Measurements from ENCODE around the gene CDCP2. TPM values are rescaled to one million over a fixed set of nuclear protein-coding genes. Genes with fewer than 3 reads are reported as not detected.

CDCP2 gene
- total RNA-seq, 2 donors from 2014 or later, result 0.23 TPM; not detected in 1

GRCh38 chr1:54134295-54134694, 18.5 kb downstream of the CDCP2 start:
- Histone ChIP-seq H3K27ac (no peak overlapping the region), H3K36me3 (no peaks in the 10 kb centered on the region), H3K9me3 (no peaks in the 10 kb centered on the region), H3K4me1 (replicated peaks) (no peaks in the 10 kb centered on the region), H3K4me3 (no peak overlapping the region), H3K27me3 (replicated peaks; ENCODE audit: insufficient read depth) (no peaks in the 10 kb centered on the region)
- TF ChIP-seq POLR2A (IDR thresholded peaks at IDR 0.05) (no peak), CTCF (IDR thresholded peaks at IDR 0.05) (no peak), POLR2AphosphoS5 (IDR thresholded peaks at IDR 0.05) (no peak)
- intact Hi-C loops (cut with DNase I), result no loop called here
- no peak for DNase-seq (ENCODE audit: low spot score)
- WGBS, result 88% methylated on average over 6 of the region's 6 CpGs

- DNase-seq (ENCODE audit: low spot score), result no peak
- Histone ChIP-seq H3K9me3 (no peaks in the 10 kb centered on the region), H3K36me3 (no peaks in the 10 kb centered on the region), H3K27ac (no peak overlapping the region), H3K27me3 (replicated peaks; ENCODE audit: insufficient read depth) (no peaks in the 10 kb centered on the region), H3K4me1 (replicated peaks) (no peaks in the 10 kb centered on the region), H3K4me3 (no peak overlapping the region)
- 83% methylated on average over 2 of the region's 2 CpGs for WGBS
- TF ChIP-seq POLR2A (IDR thresholded peaks at IDR 0.05) (no peak), CTCF (IDR thresholded peaks at IDR 0.05) (no peak), POLR2AphosphoS5 (IDR thresholded peaks at IDR 0.05) (no peak)
- intact Hi-C loops (cut with DNase I), result no loop called here
Observed at GRCh38 chr1:54132495-54132894, 20.3 kb downstream of the CDCP2 start.

- WGBS, result 84% methylated on average over 2 of the region's 2 CpGs
- Histone ChIP-seq H3K36me3 (no peaks in the 10 kb centered on the region), H3K27me3 (replicated peaks; ENCODE audit: insufficient read depth) (no peaks in the 10 kb centered on the region), H3K4me3 (no peak overlapping the region), H3K4me1 (replicated peaks) (no peaks in the 10 kb centered on the region), H3K27ac (no peak overlapping the region), H3K9me3 (no peaks in the 10 kb centered on the region)
- intact Hi-C loops (cut with DNase I), result no loop called here
- DNase-seq (ENCODE audit: low spot score), result no peak
- TF ChIP-seq POLR2AphosphoS5 (IDR thresholded peaks at IDR 0.05) (no peak), POLR2A (IDR thresholded peaks at IDR 0.05) (no peak), CTCF (IDR thresholded peaks at IDR 0.05) (no peak)
Observed at GRCh38 chr1:54131419-54131818, 21.4 kb downstream of the CDCP2 start.

- H3K27me3 ChIP-seq (replicated peaks; ENCODE audit: insufficient read depth), result no peaks in the 10 kb centered on the region
- intact Hi-C loops (cut with DNase I), result no loop called here
- no peak for TF ChIP-seq CTCF (IDR thresholded peaks at IDR 0.05)
- no peak for TF ChIP-seq POLR2A (IDR thresholded peaks at IDR 0.05)
- TF ChIP-seq POLR2AphosphoS5 (IDR thresholded peaks at IDR 0.05), result no peak
- no peak for DNase-seq (ENCODE audit: low spot score)
- H3K27ac ChIP-seq, result no peak overlapping the region
- H3K36me3 ChIP-seq, result no peaks in the 10 kb centered on the region
- H3K4me3 ChIP-seq, result no peak overlapping the region
- no peaks in the 10 kb centered on the region for H3K4me1 ChIP-seq (replicated peaks)
- H3K9me3 ChIP-seq, result no peaks in the 10 kb centered on the region
- WGBS, result 77% methylated on average over 2 of the region's 2 CpGs
Observed at GRCh38 chr1:54129858-54130257, 22.9 kb downstream of the CDCP2 start.

GRCh38 chr1:54127594-54128300, 25.1 kb downstream of the CDCP2 start:
- Histone ChIP-seq H3K9me3 (no peaks in the 10 kb centered on the region), H3K27ac (no peak overlapping the region), H3K36me3 (no peaks in the 10 kb centered on the region), H3K27me3 (replicated peaks; ENCODE audit: insufficient read depth) (no peaks in the 10 kb centered on the region), H3K4me3 (no peak overlapping the region), H3K4me1 (replicated peaks) (no peaks in the 10 kb centered on the region)
- intact Hi-C loops (cut with DNase I), result no loop called here
- 79% methylated on average over 7 of the region's 7 CpGs for WGBS
- no peak for DNase-seq (ENCODE audit: low spot score)
- TF ChIP-seq POLR2A (IDR thresholded peaks at IDR 0.05), result no peak
- no peak for TF ChIP-seq POLR2AphosphoS5 (IDR thresholded peaks at IDR 0.05)
- TF ChIP-seq CTCF (IDR thresholded peaks at IDR 0.05), result no peak

Data from prostate gland (tissue), 2 donors.